Loucy (cell line): ENCODE measurements around the gene SRRM1.

Experiments
- CTCF ChIP-seq: fragments of 200-600 bp; sonication (generic); conservative IDR thresholded peaks from 2 replicates; pipeline ENCODE4 v1.5.1; 2014; ENCODE audit warnings: mild to moderate bottlenecking, antibody characterized with exemption, low read length
- EZH2phosphoT487 ChIP-seq: fragments of 200-600 bp; IDR thresholded peaks from 2 replicates; pipeline ENCODE4 v1.6.1; 2018; ENCODE audit warnings: antibody characterized with exemption, mild to moderate bottlenecking, moderate library complexity, borderline replicate concordance

- TF ChIP-seq CTCF (no peak), EZH2phosphoT487 (no peak)
Measured at GRCh38 chr1:24619376-24619775, 23.7 kb upstream of the SRRM1 start.
